K562 (cell line): Measurements from ENCODE around the gene NFATC4. TPM values are rescaled to one million over a fixed set of nuclear protein-coding genes. Genes with fewer than 3 reads are reported as not detected.
A peak's percentile ranks its signal among the peaks of the same experiment; 100 is the strongest.

Source experiments
- ATAC-seq: fragments of 200-7000 bp; cut with Tn5 transposase; 3 replicates; pipeline ENCODE4 v1.9.1; 2020; ENCODE audit warnings: moderate library complexity
- Bru-seq: library from RNA; stranded (reverse); fragments of 400-500 nt; gene quantifications from one replicate; lab custom pipeline; 2021; lab: Mats Ljungman, UMichigan
- BruChase-seq, 2 experiments: library from RNA; stranded (reverse); fragments of 400-500 nt; gene quantifications; one replicate each; lab custom pipeline; 2021; lab: Mats Ljungman, UMichigan
- BruUV-seq: library from RNA; stranded (reverse); fragments of 400-500 nt; replicated peaks from 2 replicates; lab custom pipeline; 2021; lab: Mats Ljungman, UMichigan
- CTCF ChIA-PET: fragments of 300-600 bp; formaldehyde crosslinking; extraction: SDS; loops from one replicate; lab custom pipeline; 2021; ENCODE audit warnings: low intra/inter-chr PET ratio; lab: Yijun Ruan, JAX
- POLR2A ChIA-PET: fragments of 300-600, 350-650 bp; sonication (Branson Sonifier 250); formaldehyde crosslinking; extraction: SDS; loops from one replicate; lab custom pipeline; 2021; ENCODE audit warnings: antibody characterized with exemption, inconsistent platforms; lab: Yijun Ruan, JAX
- DNase-seq, 4 experiments: peaks; one replicate each; pipeline versions ENCODE4 v3.0.0 to v3.0.0-alpha.2; 2011 to 2018; ENCODE audit warnings: low spot score in 3 of 4, mixed read lengths in 3 of 4; ENCODE audit errors: extremely low read depth in 1 of 4
- FAIRE-seq: peaks from 2 replicates; lab custom pipeline; 2011; peaks lifted over from hg19 to GRCh38; lab: Jason Lieb, UNC
- H2AFZ ChIP-seq: 2 replicates; pipeline ENCODE4 v1.6.0; 2011; ENCODE audit warnings: low read depth, low read length, control low read depth, inconsistent platforms
- H3K27ac ChIP-seq: fragments of 200-600 bp; 3 replicates; pipeline ENCODE4 v1.8.0; 2011; ENCODE audit warnings: low read depth, mild to moderate bottlenecking, control low read depth, inconsistent platforms, low read length, moderate library complexity, mixed read lengths; ENCODE audit errors: extremely low read depth
- H3K27me3 ChIP-seq, 2 experiments: fragments of 300-600 bp in 1 of 2; 2 replicates in 1 of 2; 3 replicates in 1 of 2; pipeline versions ENCODE4 v1.6.0 to v1.8.0; 2011; ENCODE audit warnings: inconsistent platforms in 2 of 2, low read length in 2 of 2, mild to moderate bottlenecking in 1 of 2, mixed read lengths in 1 of 2, moderate library complexity in 1 of 2; ENCODE audit not compliant: control insufficient read depth in 2 of 2, insufficient read depth in 2 of 2
- H3K36me3 ChIP-seq: fragments of 300-600 bp; 3 replicates; pipeline ENCODE4 v1.8.0; 2011; ENCODE audit warnings: mild to moderate bottlenecking, low read length, inconsistent platforms; ENCODE audit not compliant: control insufficient read depth, insufficient read depth
- H3K4me1 ChIP-seq, 2 experiments: fragments of 200-600 bp in 1 of 2; replicated peaks in 1 of 2; 2 replicates in 1 of 2; 3 replicates in 1 of 2; pipeline versions ENCODE4 v1.5.1 to v1.8.0; 2011; ENCODE audit warnings: inconsistent platforms in 2 of 2, low read length in 2 of 2, mild to moderate bottlenecking in 1 of 2, mixed read lengths in 1 of 2, moderate library complexity in 1 of 2; ENCODE audit not compliant: control insufficient read depth in 2 of 2, insufficient read depth in 2 of 2
- H3K4me2 ChIP-seq: 2 replicates; pipeline ENCODE4 v1.6.1; 2011; ENCODE audit warnings: low read length, control low read depth, inconsistent platforms, mixed read lengths; ENCODE audit not compliant: insufficient read depth
- H3K4me3 ChIP-seq: fragments of 200-600 bp; sonication (generic), shearing (Covaris generic); 2 replicates; pipeline ENCODE4 v1.5.1; 2016; ENCODE audit warnings: control low read depth, inconsistent platforms
- H3K79me2 ChIP-seq: fragments of 200-600 bp; 3 replicates; pipeline ENCODE4 v1.8.0; 2011; ENCODE audit warnings: low read length, inconsistent platforms; ENCODE audit not compliant: control insufficient read depth, insufficient read depth
- H3K9ac ChIP-seq, 2 experiments: 2 replicates each; pipeline versions ENCODE4 v1.6.0 to v1.6.1; 2011; ENCODE audit warnings: low read depth in 2 of 2, low read length in 2 of 2, control low read depth in 1 of 2, inconsistent platforms in 1 of 2, mild to moderate bottlenecking in 1 of 2, mixed read lengths in 1 of 2; ENCODE audit not compliant: insufficient read depth in 1 of 2
- H3K9me1 ChIP-seq: one replicate; pipeline ENCODE4 v1.6.0; 2011; ENCODE audit warnings: inconsistent platforms, mild to moderate bottlenecking, low read length, moderate library complexity; ENCODE audit not compliant: control insufficient read depth, insufficient read depth
- H3K9me3 ChIP-seq: replicated peaks from 2 replicates; pipeline ENCODE4 v1.5.1; 2011; ENCODE audit warnings: low read depth, low read length, inconsistent platforms; ENCODE audit not compliant: control insufficient read depth, insufficient read depth
- H4K20me1 ChIP-seq: replicated peaks from 2 replicates; pipeline ENCODE4 v1.6.1; 2011; ENCODE audit warnings: low read length, inconsistent platforms, mixed read lengths; ENCODE audit not compliant: control insufficient read depth, insufficient read depth
- COPS2 ChIP-seq: fragments of 450-650 bp; conservative IDR thresholded peaks from 2 replicates; pipeline ENCODE4 v1.6.1; 2016; ENCODE audit warnings: mild to moderate bottlenecking, moderate library complexity
- GABPB1 ChIP-seq: sonication (generic); formaldehyde crosslinking; IDR thresholded peaks from 2 replicates; pipeline ENCODE4 v1.8.0; 2022; ENCODE audit warnings: mild to moderate bottlenecking, missing genetic modification reagents
- NFE2 ChIP-seq: IDR thresholded peaks from 2 replicates; pipeline ENCODE4 v1.6.1; 2014; ENCODE audit warnings: antibody characterized with exemption, low read depth
- NFYB ChIP-seq: IDR thresholded peaks from 2 replicates; pipeline ENCODE4 v1.6.1; 2011; ENCODE audit warnings: mild to moderate bottlenecking, moderate library complexity; ENCODE audit not compliant: insufficient read length; ENCODE audit errors: extremely low read depth
- ZNF165 ChIP-seq: fragments of 250-450 bp; sonication (Bioruptor Pico); IDR thresholded peaks from 2 replicates; pipeline ENCODE4 v1.4.0; 2020; ENCODE audit warnings: borderline replicate concordance
- ZNF583 ChIP-seq: fragments of 250-450 bp; sonication (Bioruptor Pico); IDR thresholded peaks from 2 replicates; pipeline ENCODE4 v1.4.0; 2020
- WGBS: fragments of 100-300 bp; shearing (Covaris generic); methylation state at CpG from one replicate; pipeline ENCODE4 v1.1.6; 2016; ENCODE audit warnings: low coverage, mixed read lengths; ENCODE audit not compliant: insufficient coverage; ENCODE audit errors: missing lambda C conversion rate; 5-methylcytosine and 5-hydroxymethylcytosine counted together
- in situ Hi-C: fragments of 300-500 bp; cut with MboI; formaldehyde crosslinking; loops from 4 replicates; pipeline ENCODE4 v1.15.0; 2018; ENCODE audit warnings: inconsistent platforms, mixed read lengths
- intact Hi-C: fragments of 100-400 bp; cut with micrococcal nuclease; formaldehyde crosslinking; loops from 2 replicates; pipeline ENCODE4 v1.14.2; 2022
- long read RNA-seq, 3 experiments: library from polyadenylated mRNA in 2 of 3; library from RNA in 1 of 3; unstranded in 2 of 3; stranded (forward) in 1 of 3; transcript quantifications; one replicate each; pipeline ENCODE4 v2.0.0, GENCODE V29; 2019 to 2022
- polyA minus RNA-seq, 3 experiments: library from RNA; depleted of rRNA, polyadenylated mRNA; stranded (reverse); fragments of >200 nt; gene quantifications; 2 replicates each; pipeline ENCODE4 v1.2.3, GENCODE V29; 2011
- polyA plus RNA-seq, 8 experiments: library from polyadenylated mRNA; depleted of rRNA in 4 of 8; stranded (reverse) in 5 of 8; unstranded in 3 of 8; fragments of >200 nt; fragmentation: Nextera tagmentation in 2 of 8; fragmentation: Illumina TruSeq in 1 of 8; extraction: Ambion mirVana in 2 of 8; extraction: Trizol in 1 of 8; gene quantifications; 2 replicates each; pipeline versions ENCODE4 v1.2.1 to v1.2.3, GENCODE V29; 2011 to 2014; ENCODE audit warnings: inconsistent platforms in 1 of 8, missing spikeins in 1 of 8
- total RNA-seq, 7 experiments: library from RNA; depleted of rRNA in 6 of 7; stranded (reverse); fragments of >200 nt in 6 of 7; fragmentation: Illumina TruSeq in 2 of 7; extraction: Trizol in 2 of 7; gene quantifications; 2 replicates each; pipeline versions ENCODE4 v1.2.1 to v1.2.3, GENCODE V29; 2011 to 2021; ENCODE audit warnings: low replicate concordance in 1 of 7
- TF ChIP-seq, protein P1 (sequence below), 2 experiments: IDR thresholded peaks in 1 of 2; conservative IDR thresholded peaks in 1 of 2; 2 replicates each; pipeline ENCODE4 v1.6.1; 2016; ENCODE audit warnings: low read depth in 2 of 2, mild to moderate bottlenecking in 1 of 2, missing compliant biosample characterization in 1 of 2, missing genetic modification characterization in 1 of 2, moderate library complexity in 1 of 2
- TF ChIP-seq, protein P2 (sequence below): fragments of 450-650 bp; IDR thresholded peaks from 2 replicates; pipeline ENCODE4 v1.6.1; 2016
- TF ChIP-seq, protein P3 (sequence below): fragments of 200-800 bp; sonication (Bioruptor generic); IDR thresholded peaks from 2 replicates; pipeline ENCODE4 v1.6.1; 2017; ENCODE audit warnings: missing genetic modification characterization, missing compliant biosample characterization

Gene NFATC4
- total RNA-seq (2011; cell fraction: chromatin; rRNA removed; ENCODE audit: low replicate concordance): 26.5 and 55.3 TPM in 2 replicates
- 25.3 and 27.3 TPM in 2 replicates for total RNA-seq (2011; cell fraction: nucleolus; rRNA removed)
- total RNA-seq (2011; cell fraction: nucleoplasm; rRNA removed): 25.2 and 31.9 TPM in 2 replicates
- total RNA-seq (2014; rRNA removed) (0.54 and 2.4 TPM in 2 replicates), total RNA-seq (2014; rRNA removed; fragmentation: Illumina TruSeq; extraction: Trizol) (0.25 and 0.51 TPM in 2 replicates), total RNA-seq (2015; rRNA removed; fragmentation: Illumina TruSeq; extraction: Trizol) (0.40 and 0.49 TPM in 2 replicates), total RNA-seq (2021) (2.2 and 3.7 TPM in 2 replicates), polyA plus RNA-seq (2011; rRNA removed) (3.8 and 9.9 TPM in 2 replicates), polyA plus RNA-seq (2014; fragmentation: Illumina TruSeq; extraction: Trizol) (1.0 and 1.1 TPM in 2 replicates), polyA plus RNA-seq (2014; fragmentation: Nextera tagmentation; extraction: Ambion mirVana) (under 1 TPM in 1 of 2 experiments, not detected in 1; 0.32 TPM), polyA plus RNA-seq (2014; rRNA removed) (1.9 and 2.5 TPM in 2 replicates), polyA minus RNA-seq (2011; rRNA and poly(A)+ RNA removed) (2.1 and 2.8 TPM in 2 replicates), Bru-seq, nascent RNA (percentile 28 among the genes with signal in this experiment), BruChase-seq, experiment 1, labeled RNA remaining after a 2-hour chase (percentile 16 among the genes with signal in this experiment), BruChase-seq, experiment 2, labeled RNA remaining after a 6-hour chase (percentile 21 among the genes with signal in this experiment)
- polyA plus RNA-seq (2011; cell fraction: cytosol; rRNA removed): 4.9 and 5.2 TPM in 2 replicates
- polyA plus RNA-seq (2011; cell fraction: nucleus; rRNA removed): 131 and 146 TPM in 2 replicates
- 1.1 and 1.8 TPM in 2 replicates for polyA plus RNA-seq (2012)
- polyA minus RNA-seq (2011; cell fraction: cytosol; rRNA and poly(A)+ RNA removed): 2.1 TPM in 2 replicates
- 8.3 and 11.6 TPM in 2 replicates for polyA minus RNA-seq (2011; cell fraction: nucleus; rRNA and poly(A)+ RNA removed)
- long read RNA-seq, experiment 1: 0 reads
- long read RNA-seq, experiment 2, partial matches to known transcripts: 0 of 1 reads
- long read RNA-seq, experiment 2, other reads (novel, unspliced or antisense): 0 of 1 reads
- long read RNA-seq, experiment 3: 0 reads

DNA sequence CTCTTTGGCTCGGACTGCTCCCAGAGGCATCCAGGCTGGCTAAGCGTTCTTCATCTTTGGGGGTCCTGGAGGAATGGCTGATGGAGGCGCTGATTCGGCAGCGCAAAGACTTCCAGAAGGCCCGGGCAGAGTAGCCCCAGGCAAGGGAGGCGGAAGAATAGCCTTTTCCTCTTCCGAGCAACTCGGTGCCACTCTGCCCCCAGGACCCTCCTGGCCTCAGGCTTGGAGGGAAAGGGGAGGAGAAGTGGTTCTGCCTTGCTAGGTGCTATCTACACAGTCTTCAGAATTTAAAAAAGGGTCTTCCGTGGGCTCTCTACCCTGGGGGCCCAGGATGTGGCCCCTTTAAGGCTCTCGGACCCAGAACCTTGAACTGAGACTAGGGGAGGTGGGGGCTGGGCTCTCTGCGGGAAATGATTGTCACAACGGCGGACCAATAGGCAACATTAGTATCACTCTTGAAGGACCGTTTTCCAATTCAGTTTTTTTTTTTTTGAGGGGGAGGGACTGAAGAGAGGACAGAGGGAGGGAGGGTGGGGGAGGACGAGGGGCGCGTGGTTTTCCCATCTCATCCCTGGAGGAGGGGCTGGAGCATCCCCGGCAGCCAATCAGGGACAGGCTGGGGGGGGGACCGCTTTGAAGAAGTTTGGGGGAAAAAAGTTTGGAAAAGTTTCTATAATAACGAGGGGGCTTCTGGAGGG lies at the start of gene NFATC4:
Gene NFATC4 (plus strand): TSS at position 671 of the 698 bp plus-strand sequence. CDS start 157 bp downstream, outside the sequence.
- Histone ChIP-seq H2AFZ (peak within 1 kb of the TSS; percentile 79), H4K20me1 (no peaks in the 10 kb centered on the region), H3K9me3 (no peaks in the 10 kb centered on the region), H3K27me3 (no peaks in the 10 kb centered on the region), H3K27ac (peak within 1 kb of the TSS; percentile 69), H3K4me3 (peak within 1 kb of the TSS; percentile 43), H3K79me2 (no peaks in the 10 kb centered on the region), H3K9ac (peak within 1 kb of the TSS; percentile 41 to 84; a peak in 3 of 4 replicates), H3K4me2 (peak within 1 kb of the TSS; percentile 58), H3K36me3 (no peaks in the 10 kb centered on the region), H3K4me1 (peaks cover 12 to 49% of the 10 kb centered on the region in 2 experiments; a peak in 4 of 5 replicates), H3K9me1 (no peaks in the 10 kb centered on the region)
- ChIA-PET POLR2A (no interaction called here), CTCF (no interaction called here)
- BruUV-seq: no TSS peak
- peak; percentile 61 for ATAC-seq
- intact Hi-C loops (loop anchor here (5.0 kb wide), 1 partner anchor 35 kb away; no protein-coding TSS in a partner anchor), in situ Hi-C loops (no loop called here)
- WGBS: 5% methylated on average over 6 of the region's 21 CpGs
- FAIRE-seq: no peak
- DNase-seq: peak; percentile 66 to 76 (median 68)
- TF ChIP-seq ZNF583 (CRISPR knock-in tag): no peak
- no peak for TF ChIP-seq NFE2
- TF ChIP-seq, protein P1, sequence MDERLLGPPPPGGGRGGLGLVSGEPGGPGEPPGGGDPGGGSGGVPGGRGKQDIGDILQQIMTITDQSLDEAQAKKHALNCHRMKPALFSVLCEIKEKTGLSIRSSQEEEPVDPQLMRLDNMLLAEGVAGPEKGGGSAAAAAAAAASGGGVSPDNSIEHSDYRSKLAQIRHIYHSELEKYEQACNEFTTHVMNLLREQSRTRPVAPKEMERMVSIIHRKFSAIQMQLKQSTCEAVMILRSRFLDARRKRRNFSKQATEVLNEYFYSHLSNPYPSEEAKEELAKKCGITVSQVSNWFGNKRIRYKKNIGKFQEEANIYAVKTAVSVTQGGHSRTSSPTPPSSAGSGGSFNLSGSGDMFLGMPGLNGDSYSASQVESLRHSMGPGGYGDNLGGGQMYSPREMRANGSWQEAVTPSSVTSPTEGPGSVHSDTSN (CRISPR knock-in tag; IDR thresholded peaks at IDR 0.05; ENCODE audit: low read depth): no peak
- TF ChIP-seq, protein P1 (tag; conservative IDR thresholded peaks at IDR 0.05; ENCODE audit: low read depth): 0 out of 2 replicates have a peak, but pooled peaks have one; percentile 17
- TF ChIP-seq, protein P2, sequence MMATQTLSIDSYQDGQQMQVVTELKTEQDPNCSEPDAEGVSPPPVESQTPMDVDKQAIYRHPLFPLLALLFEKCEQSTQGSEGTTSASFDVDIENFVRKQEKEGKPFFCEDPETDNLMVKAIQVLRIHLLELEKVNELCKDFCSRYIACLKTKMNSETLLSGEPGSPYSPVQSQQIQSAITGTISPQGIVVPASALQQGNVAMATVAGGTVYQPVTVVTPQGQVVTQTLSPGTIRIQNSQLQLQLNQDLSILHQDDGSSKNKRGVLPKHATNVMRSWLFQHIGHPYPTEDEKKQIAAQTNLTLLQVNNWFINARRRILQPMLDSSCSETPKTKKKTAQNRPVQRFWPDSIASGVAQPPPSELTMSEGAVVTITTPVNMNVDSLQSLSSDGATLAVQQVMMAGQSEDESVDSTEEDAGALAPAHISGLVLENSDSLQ: peak; percentile 96
- TF ChIP-seq COPS2: no peak
- peak; percentile 77 for TF ChIP-seq NFYB
- no peak for TF ChIP-seq ZNF165 (CRISPR knock-in tag)
- TF ChIP-seq, protein P3, sequence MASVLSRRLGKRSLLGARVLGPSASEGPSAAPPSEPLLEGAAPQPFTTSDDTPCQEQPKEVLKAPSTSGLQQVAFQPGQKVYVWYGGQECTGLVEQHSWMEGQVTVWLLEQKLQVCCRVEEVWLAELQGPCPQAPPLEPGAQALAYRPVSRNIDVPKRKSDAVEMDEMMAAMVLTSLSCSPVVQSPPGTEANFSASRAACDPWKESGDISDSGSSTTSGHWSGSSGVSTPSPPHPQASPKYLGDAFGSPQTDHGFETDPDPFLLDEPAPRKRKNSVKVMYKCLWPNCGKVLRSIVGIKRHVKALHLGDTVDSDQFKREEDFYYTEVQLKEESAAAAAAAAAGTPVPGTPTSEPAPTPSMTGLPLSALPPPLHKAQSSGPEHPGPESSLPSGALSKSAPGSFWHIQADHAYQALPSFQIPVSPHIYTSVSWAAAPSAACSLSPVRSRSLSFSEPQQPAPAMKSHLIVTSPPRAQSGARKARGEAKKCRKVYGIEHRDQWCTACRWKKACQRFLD (CRISPR knock-in tag): no peak
- peak; percentile 13; the same call in 1 of the 2 replicates for TF ChIP-seq GABPB1 (CRISPR knock-in tag)
